Spleen (tissue), 7 donors: ENCODE data around the gene KDM4B.

Experiments used
- POLR2A ChIP-seq, 3 donors: fragments of 450-650 bp; IDR thresholded peaks; one replicate each; pipeline ENCODE4 v1.5.1; 2017; ENCODE audit warnings: antibody characterized with exemption in 3 of 3, mild to moderate bottlenecking in 1 of 3
- POLR2AphosphoS5 ChIP-seq, 3 donors: sonication (generic); formaldehyde crosslinking; IDR thresholded peaks; one replicate each; pipeline ENCODE4 v1.5.1; 2017; ENCODE audit warnings: antibody characterized with exemption in 3 of 3
- TF ChIP-seq, protein P1 (sequence below), 11 experiments: fragments of 200-600 bp in 7 of 11; fragments of 450-650 bp in 4 of 11; sonication (generic) in 4 of 11; IDR thresholded peaks in 8 of 11; conservative IDR thresholded peaks in 3 of 11; 1 replicate in 7 of 11; 2 replicates in 4 of 11; pipeline versions ENCODE4 v1.4.0 to v1.8.0; 2016 to 2021; ENCODE audit warnings: antibody characterized with exemption in 11 of 11, inconsistent platforms in 4 of 11, mild to moderate bottlenecking in 1 of 11
- donor health status: DM: no; HTN: no; CAD: no; lungs with moderate emphysema.
- donor health status: DM: no; HTN: no; CAD: no.
- donor health status: DM: no; HTN: no; CAD: no.

DNA sequence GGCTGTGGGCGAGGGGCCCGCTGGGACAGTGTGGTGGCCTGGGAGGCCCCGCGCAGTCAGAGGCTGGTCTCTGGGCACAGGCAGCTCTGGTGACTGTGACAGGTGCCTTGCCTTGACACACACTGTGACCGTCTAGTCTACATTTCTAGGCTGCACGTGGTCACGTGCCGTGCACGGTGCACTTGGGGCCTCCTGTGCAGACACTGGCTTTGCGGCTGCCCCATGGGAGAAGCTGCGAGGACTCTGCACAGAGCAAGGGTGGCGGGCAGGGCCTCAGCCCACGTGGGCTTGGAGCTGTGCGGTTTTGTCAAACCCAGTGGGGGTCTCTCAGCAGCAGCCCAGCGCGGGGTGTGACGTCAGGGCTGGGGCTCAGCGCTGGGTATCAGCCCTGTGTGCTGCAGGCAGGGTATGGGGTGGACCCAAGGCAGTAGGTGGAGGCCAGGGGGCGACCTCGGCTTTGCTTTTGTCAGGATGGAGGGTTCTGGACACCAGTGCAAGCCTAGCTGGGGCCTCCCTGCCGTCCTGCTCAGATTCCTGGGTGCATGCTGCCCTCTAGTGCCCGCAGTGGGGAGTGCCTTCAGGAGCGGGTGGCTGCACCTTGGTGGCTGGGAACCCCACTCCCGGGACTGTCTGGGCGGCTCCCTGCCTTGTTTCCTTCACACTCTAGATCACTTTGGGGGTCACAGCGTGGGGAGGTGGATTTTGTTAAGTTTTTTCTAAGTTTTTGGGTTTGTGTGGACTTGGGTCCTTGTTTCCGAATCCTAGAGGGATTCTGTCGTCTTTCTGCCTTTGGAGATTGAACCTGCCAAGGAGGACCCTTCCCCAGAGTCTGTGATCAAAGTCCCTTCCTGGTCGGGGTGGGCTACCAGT, 62.6 kb downstream of the KDM4B start:
- TF ChIP-seq, protein P1, sequence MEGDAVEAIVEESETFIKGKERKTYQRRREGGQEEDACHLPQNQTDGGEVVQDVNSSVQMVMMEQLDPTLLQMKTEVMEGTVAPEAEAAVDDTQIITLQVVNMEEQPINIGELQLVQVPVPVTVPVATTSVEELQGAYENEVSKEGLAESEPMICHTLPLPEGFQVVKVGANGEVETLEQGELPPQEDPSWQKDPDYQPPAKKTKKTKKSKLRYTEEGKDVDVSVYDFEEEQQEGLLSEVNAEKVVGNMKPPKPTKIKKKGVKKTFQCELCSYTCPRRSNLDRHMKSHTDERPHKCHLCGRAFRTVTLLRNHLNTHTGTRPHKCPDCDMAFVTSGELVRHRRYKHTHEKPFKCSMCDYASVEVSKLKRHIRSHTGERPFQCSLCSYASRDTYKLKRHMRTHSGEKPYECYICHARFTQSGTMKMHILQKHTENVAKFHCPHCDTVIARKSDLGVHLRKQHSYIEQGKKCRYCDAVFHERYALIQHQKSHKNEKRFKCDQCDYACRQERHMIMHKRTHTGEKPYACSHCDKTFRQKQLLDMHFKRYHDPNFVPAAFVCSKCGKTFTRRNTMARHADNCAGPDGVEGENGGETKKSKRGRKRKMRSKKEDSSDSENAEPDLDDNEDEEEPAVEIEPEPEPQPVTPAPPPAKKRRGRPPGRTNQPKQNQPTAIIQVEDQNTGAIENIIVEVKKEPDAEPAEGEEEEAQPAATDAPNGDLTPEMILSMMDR (IDR thresholded peaks at IDR 0.05 in 8 of 11, conservative IDR thresholded peaks at IDR 0.05 in 3 of 11), result peak; percentile 88 to 99 (median 96)
- TF ChIP-seq POLR2AphosphoS5 (IDR thresholded peaks at IDR 0.05), result peak; percentile 20 to 64 (median 47)
- no peak for TF ChIP-seq POLR2A (IDR thresholded peaks at IDR 0.05)
